H1 (cell line): ENCODE data around the gene RIN3. TPM values are rescaled to one million over a fixed set of nuclear protein-coding genes. Genes with fewer than 3 reads are reported as not detected.

ENCODE experiments used
- CHD2 ChIP-seq: IDR thresholded peaks from 2 replicates; pipeline ENCODE4 v1.6.1; 2012; ENCODE audit warnings: low read length, improper control_type of control experiment
- CTBP2 ChIP-seq: IDR thresholded peaks from 2 replicates; pipeline ENCODE4 v1.7.0; 2011; ENCODE audit warnings: borderline replicate concordance, mild to moderate bottlenecking, moderate library complexity, mixed read lengths, low read length; ENCODE audit not compliant: insufficient read depth, insufficient read length
- FOSL1 ChIP-seq: IDR thresholded peaks from 2 replicates; pipeline ENCODE4 v1.6.1; 2011; ENCODE audit warnings: mild to moderate bottlenecking, low read depth, low read length, moderate library complexity; ENCODE audit not compliant: insufficient read depth
- GTF2F1 ChIP-seq: IDR thresholded peaks from 2 replicates; pipeline ENCODE4 v1.6.1; 2012; ENCODE audit warnings: low read depth, low read length, improper control_type of control experiment, borderline replicate concordance
- TAF7 ChIP-seq: optimal IDR thresholded peaks from 2 replicates; pipeline ENCODE3; 2011; ENCODE audit warnings: low read depth, mild to moderate bottlenecking, inconsistent platforms, low read length, moderate library complexity, borderline replicate concordance
- TCF12 ChIP-seq: IDR thresholded peaks from 2 replicates; pipeline ENCODE4 v1.6.1; 2011; ENCODE audit warnings: low read depth, mild to moderate bottlenecking, low read length
- polyA plus RNA-seq, 7 experiments: library from polyadenylated mRNA; depleted of rRNA in 3 of 7; stranded (reverse) in 5 of 7; unstranded in 2 of 7; fragments of >200 nt in 5 of 7; fragments of 200-250 nt in 2 of 7; gene quantifications; 1 replicate in 5 of 7; 2 replicates in 1 of 7; 4 replicates in 1 of 7; pipeline versions ENCODE4 v1.2.1 to v1.2.3, GENCODE V29; 2011 to 2013; ENCODE audit warnings: missing spikeins in 2 of 7, mixed read lengths in 2 of 7
- total RNA-seq: library from RNA; stranded (reverse); fragmentation: NEBNext Ultra II Directional; extraction: Animal tissue kit (Norgen Biotek cat#: 25700); gene quantifications from 2 replicates; pipeline ENCODE4 v1.2.1, GENCODE V29; 2021
- TF ChIP-seq, protein P1 (sequence below): IDR thresholded peaks from 2 replicates; pipeline ENCODE4 v1.6.1; 2012; ENCODE audit warnings: low read length, inconsistent platforms

Gene RIN3
- total and polyA plus RNA-seq, 2 of the 8 experiments (the other 6 are each of a cell fraction or from before 2014, with no cell fraction given): 0.59 to 1.5 TPM

DNA sequence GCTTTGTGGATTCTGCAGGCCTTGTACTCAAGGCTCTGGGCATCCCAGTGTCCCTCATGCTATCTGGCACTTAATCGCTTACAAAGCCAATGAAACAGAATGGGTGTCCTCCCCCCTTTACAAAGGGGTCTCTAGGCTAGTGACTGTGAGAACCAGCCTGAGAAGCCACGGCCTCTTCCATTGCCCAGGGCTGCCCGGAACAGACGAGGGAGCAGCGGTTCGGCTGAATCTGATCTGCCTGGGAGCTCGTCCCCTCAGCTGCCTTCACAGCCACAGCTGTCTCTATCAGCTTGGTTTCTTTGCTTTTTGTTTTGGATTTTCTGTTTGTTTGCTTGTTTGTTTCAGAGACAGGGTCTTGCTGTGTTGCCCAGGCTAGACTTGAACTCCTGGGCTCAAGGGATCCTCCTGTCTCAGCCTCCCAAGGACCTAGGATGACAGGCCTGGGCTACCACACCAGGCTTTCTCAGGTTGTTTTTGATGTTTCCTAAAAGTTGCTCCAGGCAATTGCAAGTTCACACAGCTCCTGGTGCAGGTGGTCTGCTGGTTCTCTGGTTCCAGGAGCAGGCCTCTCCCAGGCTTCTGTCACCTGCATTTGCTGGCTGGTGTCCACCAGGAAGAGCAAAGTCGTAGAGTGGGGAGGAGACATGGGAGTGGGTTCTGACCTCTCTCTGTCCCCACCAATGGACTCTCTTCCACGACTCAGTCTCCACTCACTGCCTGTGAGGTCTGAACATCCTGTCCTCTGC lies 10.9 kb upstream of the RIN3 start (continued):
- TF ChIP-seq, protein P1, sequence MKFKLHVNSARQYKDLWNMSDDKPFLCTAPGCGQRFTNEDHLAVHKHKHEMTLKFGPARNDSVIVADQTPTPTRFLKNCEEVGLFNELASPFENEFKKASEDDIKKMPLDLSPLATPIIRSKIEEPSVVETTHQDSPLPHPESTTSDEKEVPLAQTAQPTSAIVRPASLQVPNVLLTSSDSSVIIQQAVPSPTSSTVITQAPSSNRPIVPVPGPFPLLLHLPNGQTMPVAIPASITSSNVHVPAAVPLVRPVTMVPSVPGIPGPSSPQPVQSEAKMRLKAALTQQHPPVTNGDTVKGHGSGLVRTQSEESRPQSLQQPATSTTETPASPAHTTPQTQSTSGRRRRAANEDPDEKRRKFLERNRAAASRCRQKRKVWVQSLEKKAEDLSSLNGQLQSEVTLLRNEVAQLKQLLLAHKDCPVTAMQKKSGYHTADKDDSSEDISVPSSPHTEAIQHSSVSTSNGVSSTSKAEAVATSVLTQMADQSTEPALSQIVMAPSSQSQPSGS: no peak
- no peak for TF ChIP-seq GTF2F1
- TF ChIP-seq CHD2: no peak
- no peak for TF ChIP-seq CTBP2
- TF ChIP-seq FOSL1: no peak
- no peak for TF ChIP-seq TCF12
- TF ChIP-seq TAF7: no peak
